K562 (cell line): ENCODE results near the gene BRAF. TPM values are rescaled to one million over a fixed set of nuclear protein-coding genes. Genes with fewer than 3 reads are reported as not detected.
A peak's percentile ranks its signal among the peaks of the same experiment; 100 is the strongest.

Source experiments
- ARID1B ChIP-seq: fragments of 450-650 bp; IDR thresholded peaks from 2 replicates; pipeline ENCODE4 v1.6.1; 2016; ENCODE audit warnings: antibody characterized with exemption, mild to moderate bottlenecking, inconsistent platforms
- ARID2 ChIP-seq: fragments of 450-650 bp; IDR thresholded peaks from 2 replicates; pipeline ENCODE4 v1.6.1; 2017; ENCODE audit warnings: antibody characterized with exemption, mild to moderate bottlenecking
- ATF6 ChIP-seq: sonication (generic); formaldehyde crosslinking; IDR thresholded peaks from 2 replicates; pipeline ENCODE4 v1.4.0; 2020; ENCODE audit warnings: mild to moderate bottlenecking, missing genetic modification reagents
- ETS1 ChIP-seq: conservative IDR thresholded peaks from 2 replicates; pipeline ENCODE4 v1.6.1; 2011; ENCODE audit warnings: low read depth, mild to moderate bottlenecking, low read length; ENCODE audit not compliant: control insufficient read depth
- JUN ChIP-seq, 2 experiments: sonication (generic) in 1 of 2; formaldehyde crosslinking in 1 of 2; IDR thresholded peaks; 2 replicates each; pipeline versions ENCODE4 v1.6.1 to v1.8.0; 2012 to 2022; ENCODE audit warnings: borderline replicate concordance in 2 of 2, mild to moderate bottlenecking in 2 of 2, improper control_type of control experiment in 1 of 2, low read depth in 1 of 2, low read length in 1 of 2, missing genetic modification reagents in 1 of 2
- KDM1A ChIP-seq, 2 experiments: fragments of 450-650 bp; IDR thresholded peaks; 2 replicates each; pipeline ENCODE4 v1.6.1; 2016; ENCODE audit warnings: mild to moderate bottlenecking in 2 of 2
- LCOR ChIP-seq: sonication (generic); formaldehyde crosslinking; IDR thresholded peaks from 2 replicates; pipeline ENCODE4 v1.8.0; 2022; ENCODE audit warnings: mild to moderate bottlenecking, missing genetic modification reagents
- MLLT1 ChIP-seq, 2 experiments: fragments of 450-650 bp; IDR thresholded peaks; 2 replicates each; pipeline ENCODE4 v1.6.1; 2016
- NFRKB ChIP-seq: fragments of 450-650 bp; IDR thresholded peaks from 2 replicates; pipeline ENCODE4 v1.6.1; 2016; ENCODE audit warnings: low read depth
- RBM25 ChIP-seq: fragments of 200-400 bp; formaldehyde crosslinking; IDR thresholded peaks from 2 replicates; pipeline ENCODE4 v1.6.1; 2018; ENCODE audit warnings: low read length, low read depth, moderate library complexity; ENCODE audit not compliant: severe bottlenecking
- RFX1 ChIP-seq: fragments of 450-650 bp; IDR thresholded peaks from 2 replicates; pipeline ENCODE4 v1.6.1; 2016; ENCODE audit warnings: mild to moderate bottlenecking, moderate library complexity
- SMARCC2 ChIP-seq: fragments of 450-650 bp; IDR thresholded peaks from 2 replicates; pipeline ENCODE4 v1.6.1; 2017; ENCODE audit warnings: antibody characterized with exemption, moderate library complexity, mild to moderate bottlenecking, low read depth
- THRA ChIP-seq: fragments of 450-650 bp; IDR thresholded peaks from 2 replicates; pipeline ENCODE4 v1.6.1; 2017; ENCODE audit warnings: mild to moderate bottlenecking, moderate library complexity
- ZBTB12 ChIP-seq: fragments of 250-450 bp; sonication (Bioruptor Pico); IDR thresholded peaks from 2 replicates; pipeline ENCODE4 v1.4.0; 2020
- polyA plus RNA-seq, 8 experiments: library from polyadenylated mRNA; depleted of rRNA in 4 of 8; stranded (reverse) in 5 of 8; unstranded in 3 of 8; fragments of >200 nt; fragmentation: Nextera tagmentation in 2 of 8; fragmentation: Illumina TruSeq in 1 of 8; extraction: Ambion mirVana in 2 of 8; extraction: Trizol in 1 of 8; gene quantifications; 2 replicates each; pipeline versions ENCODE4 v1.2.1 to v1.2.3, GENCODE V29; 2011 to 2014; ENCODE audit warnings: inconsistent platforms in 1 of 8, missing spikeins in 1 of 8
- total RNA-seq, 7 experiments: library from RNA; depleted of rRNA in 6 of 7; stranded (reverse); fragments of >200 nt in 6 of 7; fragmentation: Illumina TruSeq in 2 of 7; extraction: Trizol in 2 of 7; gene quantifications; 2 replicates each; pipeline versions ENCODE4 v1.2.1 to v1.2.3, GENCODE V29; 2011 to 2021; ENCODE audit warnings: low replicate concordance in 1 of 7

BRAF gene
- total and polyA plus RNA-seq, 9 of the 15 experiments (the other 6 are each of a cell fraction or from before 2014, with no cell fraction given), result 3.6 to 38.3 (median 21.9) TPM

- TF ChIP-seq ATF6 (0 out of 2 replicates have a peak, but pooled peaks have one; percentile 7), ARID2 (0 out of 2 replicates have a peak, but pooled peaks have one; percentile 3), RBM25 (no peak), ZBTB12 (no peak), RFX1 (no peak), NFRKB (no peak), JUN (IDR thresholded peaks at IDR 0.05; ENCODE audit: borderline replicate concordance, low read depth, low read length) (no peak), JUN (CRISPR knock-in tag; IDR thresholded peaks at IDR 0.05; ENCODE audit: borderline replicate concordance) (0 out of 2 replicates have a peak, but pooled peaks have one; percentile 9), KDM1A (IDR thresholded peaks at IDR 0.05) (no peak), MLLT1 (IDR thresholded peaks at IDR 0.05) (peak; percentile 16 to 20; a peak in 2 of 4 replicates), SMARCC2 (0 out of 2 replicates have a peak, but pooled peaks have one; percentile 14), ARID1B (peak; percentile 24; the same call in 1 of the 2 replicates), THRA (no peak), LCOR (CRISPR knock-in tag) (0 out of 2 replicates have a peak, but pooled peaks have one; percentile 6), ETS1 (no peak)
Measured at GRCh38 chr7:140923358-140924006, 1.2 kb downstream of the BRAF start (continued).
